H1 (cell line): ENCODE measurements around the gene ERI3. TPM values are rescaled to one million over a fixed set of nuclear protein-coding genes. Genes with fewer than 3 reads are reported as not detected.

ENCODE experiments used
- CTCF ChIA-PET: fragments of 300-600 bp; sonication (Branson Sonifier 250); formaldehyde crosslinking; loops from one replicate; lab custom pipeline; 2021; ENCODE audit not compliant: partially characterized antibody; lab: Charles Lee
- POLR2A ChIA-PET: fragments of 300-600 bp; sonication (Branson Sonifier 250); formaldehyde crosslinking; loops from one replicate; lab custom pipeline; 2021; ENCODE audit warnings: inconsistent platforms; ENCODE audit not compliant: partially characterized antibody; lab: Charles Lee
- DNase-seq, 2 experiments: peaks; one replicate each; pipeline versions ENCODE4 v3.0.0 to v3.0.0-alpha.2; 2010 to 2022; ENCODE audit warnings: low spot score in 2 of 2, low read depth in 1 of 2, mixed read lengths in 1 of 2
- FAIRE-seq: peaks from 2 replicates; lab custom pipeline; 2011; peaks lifted over from hg19 to GRCh38; lab: Jason Lieb, UNC
- H2AFZ ChIP-seq: 2 replicates; pipeline ENCODE4 v1.8.1; 2012; ENCODE audit warnings: low read length, inconsistent platforms
- H2AK5ac ChIP-seq: 2 replicates; pipeline ENCODE4 v1.6.1; 2013; ENCODE audit warnings: low read depth, low read length
- H2BK120ac ChIP-seq: replicated peaks from 2 replicates; pipeline ENCODE3; 2013; ENCODE audit warnings: low read depth, low read length, inconsistent platforms
- H2BK12ac ChIP-seq: 2 replicates; pipeline ENCODE4 v1.6.1; 2013; ENCODE audit warnings: low read depth, low read length
- H2BK15ac ChIP-seq: 2 replicates; pipeline ENCODE4 v1.6.1; 2013; ENCODE audit warnings: low read length
- H2BK20ac ChIP-seq: 2 replicates; pipeline ENCODE4 v1.6.1; 2013; ENCODE audit warnings: low read length
- H2BK5ac ChIP-seq: 2 replicates; pipeline ENCODE4 v1.6.1; 2013; ENCODE audit warnings: low read depth, low read length
- H3K14ac ChIP-seq: 2 replicates; pipeline ENCODE4 v1.6.1; 2013; ENCODE audit warnings: inconsistent platforms; ENCODE audit not compliant: insufficient read length
- H3K18ac ChIP-seq: 2 replicates; pipeline ENCODE4 v1.6.1; 2013; ENCODE audit warnings: low read length; ENCODE audit errors: extremely low read depth
- H3K23ac ChIP-seq: 2 replicates; pipeline ENCODE4 v1.6.1; 2013; ENCODE audit warnings: inconsistent platforms; ENCODE audit not compliant: insufficient read length
- H3K23me2 ChIP-seq: 2 replicates; pipeline ENCODE4 v1.6.1; 2013; ENCODE audit warnings: low read depth, low read length
- H3K27ac ChIP-seq: 2 replicates; pipeline ENCODE4 v1.6.1; 2011; ENCODE audit warnings: low read depth, low read length, inconsistent platforms
- H3K27me3 ChIP-seq, 4 experiments: replicated peaks in 1 of 4; 1 replicate in 1 of 4; 2 replicates in 3 of 4; pipeline versions ENCODE4 v1.6.1 to v1.8.1; 2011 to 2013; ENCODE audit warnings: low read length in 3 of 4, mild to moderate bottlenecking in 3 of 4, inconsistent platforms in 2 of 4, mixed read lengths in 2 of 4, moderate library complexity in 1 of 4; ENCODE audit not compliant: control insufficient read depth in 3 of 4, insufficient read depth in 3 of 4; ENCODE audit errors: extremely low read depth in 1 of 4
- H3K36me3 ChIP-seq, 4 experiments: 2 replicates each; pipeline versions ENCODE4 v1.6.1 to v1.8.1; 2011 to 2013; ENCODE audit warnings: mild to moderate bottlenecking in 4 of 4, low read length in 3 of 4, moderate library complexity in 2 of 4, control low read depth in 1 of 4, inconsistent platforms in 1 of 4; ENCODE audit not compliant: insufficient read depth in 4 of 4, control insufficient read depth in 2 of 4
- H3K4ac ChIP-seq: replicated peaks from 2 replicates; pipeline ENCODE3; 2013; ENCODE audit warnings: low read length, low read depth, mixed read lengths, inconsistent platforms; ENCODE audit not compliant: insufficient read length
- H3K4me1 ChIP-seq, 4 experiments: replicated peaks in 1 of 4; 1 replicate in 1 of 4; 2 replicates in 3 of 4; pipeline versions ENCODE4 v1.6.1 to v1.8.1; 2011 to 2013; ENCODE audit warnings: low read length in 3 of 4, inconsistent platforms in 2 of 4, mixed read lengths in 1 of 4; ENCODE audit not compliant: insufficient read depth in 4 of 4, control insufficient read depth in 3 of 4
- H3K4me2 ChIP-seq, 2 experiments: 2 replicates each; pipeline versions ENCODE4 v1.6.1 to v1.8.1; 2011 to 2013; ENCODE audit warnings: low read depth in 2 of 2, low read length in 2 of 2, control low read depth in 1 of 2, inconsistent platforms in 1 of 2, mild to moderate bottlenecking in 1 of 2; ENCODE audit not compliant: insufficient read depth in 1 of 2
- H3K4me3 ChIP-seq, 4 experiments: fragments of 200-600, 300-600 bp in 1 of 4; sonication (generic), shearing (Covaris generic), sonication (Bioruptor Twin) in 1 of 4; 2 replicates each; pipeline versions ENCODE4 v1.5.1 to v1.8.1; 2011 to 2016; ENCODE audit warnings: low read length in 4 of 4, low read depth in 3 of 4, control low read depth in 2 of 4, inconsistent platforms in 2 of 4, mild to moderate bottlenecking in 2 of 4, mixed read lengths in 1 of 4, moderate library complexity in 1 of 4; ENCODE audit not compliant: insufficient read depth in 2 of 4; ENCODE audit errors: extremely low read depth in 1 of 4
- H3K56ac ChIP-seq: replicated peaks from 2 replicates; pipeline ENCODE3; 2013; ENCODE audit warnings: low read depth, mild to moderate bottlenecking, mixed read lengths, low read length, inconsistent platforms; ENCODE audit not compliant: insufficient read length
- H3K79me1 ChIP-seq: 2 replicates; pipeline ENCODE4 v1.6.1; 2013; ENCODE audit warnings: low read depth, low read length, control low read depth
- H3K79me2 ChIP-seq, 2 experiments: 2 replicates each; pipeline versions ENCODE4 v1.6.1 to v1.8.1; 2012 to 2013; ENCODE audit warnings: low read length in 2 of 2, mild to moderate bottlenecking in 2 of 2, inconsistent platforms in 1 of 2; ENCODE audit not compliant: insufficient read depth in 2 of 2, control insufficient read depth in 1 of 2
- H3K9ac ChIP-seq, 4 experiments: replicated peaks in 1 of 4; 1 replicate in 1 of 4; 2 replicates in 3 of 4; pipeline versions ENCODE4 v1.6.1 to v1.8.1; 2011 to 2013; ENCODE audit warnings: low read depth in 3 of 4, low read length in 3 of 4, control low read depth in 2 of 4, mild to moderate bottlenecking in 2 of 4, moderate library complexity in 2 of 4, inconsistent platforms in 1 of 4; ENCODE audit errors: extremely low read depth in 1 of 4
- H3K9me3 ChIP-seq, 2 experiments: 2 replicates each; pipeline versions ENCODE4 v1.6.1 to v1.8.1; 2012 to 2013; ENCODE audit warnings: mild to moderate bottlenecking in 2 of 2, moderate library complexity in 2 of 2, control low read depth in 1 of 2, inconsistent platforms in 1 of 2, low read depth in 1 of 2, low read length in 1 of 2, mixed read lengths in 1 of 2; ENCODE audit not compliant: insufficient read depth in 2 of 2
- H4K20me1 ChIP-seq, 2 experiments: replicated peaks in 1 of 2; 2 replicates each; pipeline versions ENCODE3 to v1.8.1; 2011 to 2013; ENCODE audit warnings: inconsistent platforms in 2 of 2, low read length in 2 of 2, mild to moderate bottlenecking in 1 of 2; ENCODE audit not compliant: insufficient read depth in 2 of 2, control insufficient read depth in 1 of 2
- H4K5ac ChIP-seq: 2 replicates; pipeline ENCODE4 v1.6.1; 2013; ENCODE audit warnings: low read length, low read depth, mixed read lengths, inconsistent platforms; ENCODE audit not compliant: insufficient read length
- H4K8ac ChIP-seq: 2 replicates; pipeline ENCODE4 v1.8.0; 2013; ENCODE audit warnings: mild to moderate bottlenecking, moderate library complexity, low read length, inconsistent platforms; ENCODE audit not compliant: insufficient read depth; ENCODE audit errors: extremely low read depth
- H4K91ac ChIP-seq: replicated peaks from 2 replicates; pipeline ENCODE3; 2013; ENCODE audit warnings: low read length, mixed read lengths, inconsistent platforms; ENCODE audit not compliant: insufficient read length
- BACH1 ChIP-seq: IDR thresholded peaks from 2 replicates; pipeline ENCODE4 v1.6.1; 2012; ENCODE audit warnings: low read length, improper control_type of control experiment
- EZH2 ChIP-seq: fragments of 200-600 bp; sonication (generic); IDR thresholded peaks from 2 replicates; pipeline ENCODE4 v1.7.1; 2012; ENCODE audit warnings: low read depth, mild to moderate bottlenecking, moderate library complexity, low read length, inconsistent platforms; ENCODE audit not compliant: severe bottlenecking
- FOSL1 ChIP-seq: IDR thresholded peaks from 2 replicates; pipeline ENCODE4 v1.6.1; 2011; ENCODE audit warnings: mild to moderate bottlenecking, low read depth, low read length, moderate library complexity; ENCODE audit not compliant: insufficient read depth
- HDAC6 ChIP-seq: IDR thresholded peaks from one replicate; pipeline ENCODE4 v1.7.1; 2012; ENCODE audit warnings: low read depth, mild to moderate bottlenecking, inconsistent platforms, low read length, moderate library complexity
- KDM1A ChIP-seq: fragments of 200-600, 300-600 bp; sonication (generic); IDR thresholded peaks from 2 replicates; pipeline ENCODE4 v1.7.1; 2016; ENCODE audit warnings: mild to moderate bottlenecking, low read length, borderline replicate concordance
- KDM4A ChIP-seq: IDR thresholded peaks from one replicate; pipeline ENCODE4 v1.7.1; 2012; ENCODE audit warnings: low read depth, mild to moderate bottlenecking, moderate library complexity, low read length, inconsistent platforms; ENCODE audit not compliant: severe bottlenecking
- MAFK ChIP-seq: IDR thresholded peaks from 2 replicates; pipeline ENCODE4 v1.6.1; 2012; ENCODE audit warnings: low read depth, mild to moderate bottlenecking, improper control_type of control experiment, low read length
- NRF1 ChIP-seq: IDR thresholded peaks from 2 replicates; pipeline ENCODE4 v1.6.1; 2011; ENCODE audit warnings: mild to moderate bottlenecking, low read depth, low read length, improper control_type of control experiment
- PHF8 ChIP-seq: fragments of 200-600 bp; sonication (generic); conservative IDR thresholded peaks from 2 replicates; pipeline ENCODE4 v1.7.1; 2012; ENCODE audit warnings: low read depth, mild to moderate bottlenecking, inconsistent platforms, low read length, moderate library complexity
- POU5F1 ChIP-seq: IDR thresholded peaks from 2 replicates; pipeline ENCODE4 v1.6.1; 2011; ENCODE audit warnings: low read depth, mild to moderate bottlenecking, low read length, moderate library complexity
- TAF7 ChIP-seq: optimal IDR thresholded peaks from 2 replicates; pipeline ENCODE3; 2011; ENCODE audit warnings: low read depth, mild to moderate bottlenecking, inconsistent platforms, low read length, moderate library complexity, borderline replicate concordance
- TCF12 ChIP-seq: IDR thresholded peaks from 2 replicates; pipeline ENCODE4 v1.6.1; 2011; ENCODE audit warnings: low read depth, mild to moderate bottlenecking, low read length
- WGBS, 2 experiments: shearing (Covaris generic) in 1 of 2; methylation state at CpG; one replicate each; pipeline versions ENCODE4 v1.1.6 to v1.1.7; 2013 to 2015; ENCODE audit warnings: low lambda C conversion rate in 2 of 2, mixed read lengths in 2 of 2, inconsistent platforms in 1 of 2, low coverage in 1 of 2, missing lambda C conversion rate in 1 of 2; ENCODE audit not compliant: insufficient replicate concordance in 2 of 2, insufficient coverage in 1 of 2, insufficient read length in 1 of 2; ENCODE audit errors: extremely low coverage in 1 of 2, missing lambda C conversion rate in 1 of 2; 5-methylcytosine and 5-hydroxymethylcytosine counted together
- polyA plus RNA-seq, 7 experiments: library from polyadenylated mRNA; depleted of rRNA in 3 of 7; stranded (reverse) in 5 of 7; unstranded in 2 of 7; fragments of >200 nt in 5 of 7; fragments of 200-250 nt in 2 of 7; gene quantifications; 1 replicate in 5 of 7; 2 replicates in 1 of 7; 4 replicates in 1 of 7; pipeline versions ENCODE4 v1.2.1 to v1.2.3, GENCODE V29; 2011 to 2013; ENCODE audit warnings: missing spikeins in 2 of 7, mixed read lengths in 2 of 7
- total RNA-seq: library from RNA; stranded (reverse); fragmentation: NEBNext Ultra II Directional; extraction: Animal tissue kit (Norgen Biotek cat#: 25700); gene quantifications from 2 replicates; pipeline ENCODE4 v1.2.1, GENCODE V29; 2021
- TF ChIP-seq, protein P1 (sequence below): IDR thresholded peaks from 2 replicates; pipeline ENCODE4 v1.6.1; 2011; ENCODE audit warnings: low read length, improper control_type of control experiment

ERI3 gene
- total and polyA plus RNA-seq, 2 of the 8 experiments (the other 6 are each of a cell fraction or from before 2014, with no cell fraction given) = 81.1 to 199 TPM

DNA sequence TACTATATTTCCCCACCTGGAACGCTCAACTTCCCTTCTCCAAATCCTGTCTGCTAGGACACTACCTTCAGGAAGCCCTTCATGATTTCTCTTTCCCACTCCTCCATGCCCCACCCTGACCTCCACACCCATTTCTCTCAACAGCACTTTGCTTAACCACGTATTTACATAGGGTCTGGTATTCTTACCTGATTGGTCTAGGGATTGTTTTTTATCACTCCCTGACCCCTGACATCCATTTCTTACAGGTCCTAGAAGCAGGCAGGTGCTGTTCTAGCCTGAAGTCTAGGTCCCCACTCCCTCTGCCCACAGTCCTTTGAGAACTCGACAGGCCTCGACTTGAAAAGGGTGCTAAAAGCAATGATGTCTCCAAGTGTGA, 94.3 kb downstream of the ERI3 start:
- no peaks in the 10 kb centered on the region for H3K27me3 ChIP-seq
- no peaks in the 10 kb centered on the region for H3K23me2 ChIP-seq
- H3K4me1 ChIP-seq = peaks cover 1 to 16% (median 10%) of the 10 kb centered on the region in 4 experiments; a peak in 6 of 7 replicates
- CTCF ChIA-PET = interaction anchor here (1.0 to 7.9 kb wide), 7 partner anchors 23 to 315 kb away, joined by 3 to 33 read pairs (median 4); no protein-coding TSS in a partner anchor
- no peak overlapping the region for H3K9ac ChIP-seq
- peaks cover 2 to 6% of the 10 kb centered on the region in 2 experiments for H4K20me1 ChIP-seq
- H3K4me2 ChIP-seq = no peak overlapping the region
- no peak overlapping the region; the same call in 1 of the 2 replicates for H2AK5ac ChIP-seq
- H2BK120ac ChIP-seq = no peak overlapping the region
- no peak overlapping the region for H3K14ac ChIP-seq
- no peak overlapping the region for H3K27ac ChIP-seq
- H2BK20ac ChIP-seq = no peak overlapping the region
- DNase-seq (no peak), FAIRE-seq (no peak)
- POLR2A ChIA-PET = interaction anchor here (1.0 kb wide), 1 partner anchor 12 kb away, joined by 3 read pairs; no protein-coding TSS in a partner anchor
- H3K18ac ChIP-seq = no peak overlapping the region
- no peaks in the 10 kb centered on the region for H3K79me2 ChIP-seq
- H3K4me3 ChIP-seq = no peak overlapping the region
- H2BK5ac ChIP-seq = no peak overlapping the region
- TF ChIP-seq NRF1 (no peak), KDM4A (no peak), PHF8 (no peak), KDM1A (no peak), FOSL1 (no peak), HDAC6 (no peak), TCF12 (no peak), BACH1 (no peak), POU5F1 (no peak), TAF7 (no peak), MAFK (no peak), EZH2 (no peak)
- TF ChIP-seq, protein P1, sequence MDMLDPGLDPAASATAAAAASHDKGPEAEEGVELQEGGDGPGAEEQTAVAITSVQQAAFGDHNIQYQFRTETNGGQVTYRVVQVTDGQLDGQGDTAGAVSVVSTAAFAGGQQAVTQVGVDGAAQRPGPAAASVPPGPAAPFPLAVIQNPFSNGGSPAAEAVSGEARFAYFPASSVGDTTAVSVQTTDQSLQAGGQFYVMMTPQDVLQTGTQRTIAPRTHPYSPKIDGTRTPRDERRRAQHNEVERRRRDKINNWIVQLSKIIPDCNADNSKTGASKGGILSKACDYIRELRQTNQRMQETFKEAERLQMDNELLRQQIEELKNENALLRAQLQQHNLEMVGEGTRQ = no peak
- H3K56ac ChIP-seq = no peak overlapping the region
- WGBS, 2 experiments = 81% methylated on average over 4 of the region's 4 CpGs; no CpG with 5 or more reads in 1 of the 2 experiments
- H2BK15ac ChIP-seq = no peak overlapping the region
- no peak overlapping the region for H2AFZ ChIP-seq
- no peak overlapping the region for H3K4ac ChIP-seq
- no peak overlapping the region for H3K23ac ChIP-seq
- no peak overlapping the region for H4K91ac ChIP-seq
- no peaks in the 10 kb centered on the region for H3K36me3 ChIP-seq
- no peak overlapping the region for H2BK12ac ChIP-seq
- H3K9me3 ChIP-seq = no peaks in the 10 kb centered on the region
- peaks cover 3% of the 10 kb centered on the region for H3K79me1 ChIP-seq
- no peak overlapping the region for H4K8ac ChIP-seq
- H4K5ac ChIP-seq = no peak overlapping the region
